GM04504 (cell line): ENCODE measurements around the gene FBXL17.

Experiments
- DNase-seq: peaks from one replicate; pipeline ENCODE4 v3.0.0-alpha.2; 2012; ENCODE audit warnings: low read depth

Gene FBXL17

DNA sequence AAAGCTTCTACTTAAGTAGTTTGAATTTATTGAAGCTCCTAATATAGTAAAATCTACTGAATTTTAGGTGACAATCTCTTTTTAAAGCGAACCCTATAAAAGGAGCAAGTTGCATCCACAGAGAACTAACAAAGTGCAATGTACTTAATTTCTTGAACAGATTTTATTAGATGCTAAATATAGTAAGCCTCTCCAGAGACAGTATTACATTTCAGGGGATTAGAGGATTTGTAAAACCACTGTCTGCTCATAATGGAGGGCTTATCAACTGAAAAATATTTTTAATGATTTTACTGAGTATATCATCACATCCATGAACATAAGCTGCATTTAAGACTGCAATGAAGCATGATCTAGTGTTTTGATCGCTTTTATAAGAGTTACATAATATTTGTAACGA is 481.2 kb downstream of the FBXL17 start:
- DNase-seq: no peak

DNA sequence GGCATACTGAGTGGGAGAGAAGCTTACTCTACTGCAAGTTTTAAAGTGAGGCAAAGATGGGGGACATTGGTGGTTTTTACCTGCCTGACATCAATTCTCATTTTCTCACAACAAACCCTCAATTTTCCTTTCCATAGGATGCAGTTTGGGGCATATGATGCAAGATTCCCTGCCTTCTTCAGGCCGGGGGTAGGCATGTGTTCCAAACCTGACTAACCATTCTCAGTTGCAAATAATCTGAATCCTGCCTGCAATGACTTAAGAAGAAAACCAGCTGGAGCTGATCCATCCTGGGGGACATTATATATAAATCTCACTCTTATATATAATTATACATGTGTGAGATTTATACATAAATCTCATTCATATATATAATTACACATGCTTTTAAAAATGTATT is 487.5 kb downstream of the FBXL17 start:
- DNase-seq: no peak

DNA sequence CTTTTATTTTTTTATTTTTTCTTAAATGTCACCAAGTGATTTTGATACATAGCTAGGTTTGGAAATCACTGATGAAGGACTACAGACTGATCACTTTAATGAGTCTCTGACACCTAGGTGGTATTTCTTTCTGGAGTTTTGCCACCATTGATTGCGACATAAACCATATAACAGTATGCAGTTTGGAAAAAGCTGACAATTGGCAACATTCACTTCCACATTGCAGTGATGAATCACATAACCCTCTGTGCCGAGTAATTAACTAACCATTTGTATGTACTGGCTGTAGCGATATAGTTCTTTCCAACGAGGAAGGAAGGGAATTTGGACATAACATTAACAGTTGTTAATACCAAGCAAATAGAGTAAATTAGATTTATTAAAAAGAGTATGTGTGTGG is 488.3 kb downstream of the FBXL17 start:
- DNase-seq: peak; percentile 58

DNA sequence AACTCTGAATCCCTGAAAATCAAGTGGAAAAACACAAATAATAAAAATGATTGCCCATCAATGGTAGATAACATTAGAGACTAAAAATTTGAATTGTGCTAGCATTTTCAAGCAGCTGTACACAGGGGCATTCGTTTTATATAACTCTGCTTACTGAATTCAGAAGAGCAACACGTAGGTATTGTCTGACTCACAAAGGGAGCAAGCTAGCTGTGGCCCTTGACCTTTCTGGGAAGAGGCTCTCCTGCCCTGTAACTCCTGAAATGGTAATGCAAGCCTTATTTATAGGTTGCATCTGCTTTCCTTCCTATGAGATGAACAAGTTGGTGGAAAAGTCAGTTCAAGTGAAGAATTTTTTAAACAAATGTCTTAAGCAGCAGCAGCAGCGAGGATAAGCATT is 492.5 kb downstream of the FBXL17 start:
- no peak for DNase-seq

- no peak for DNase-seq
Observed at GRCh38 chr5:107888541-107888940, 493.4 kb downstream of the FBXL17 start.

DNA sequence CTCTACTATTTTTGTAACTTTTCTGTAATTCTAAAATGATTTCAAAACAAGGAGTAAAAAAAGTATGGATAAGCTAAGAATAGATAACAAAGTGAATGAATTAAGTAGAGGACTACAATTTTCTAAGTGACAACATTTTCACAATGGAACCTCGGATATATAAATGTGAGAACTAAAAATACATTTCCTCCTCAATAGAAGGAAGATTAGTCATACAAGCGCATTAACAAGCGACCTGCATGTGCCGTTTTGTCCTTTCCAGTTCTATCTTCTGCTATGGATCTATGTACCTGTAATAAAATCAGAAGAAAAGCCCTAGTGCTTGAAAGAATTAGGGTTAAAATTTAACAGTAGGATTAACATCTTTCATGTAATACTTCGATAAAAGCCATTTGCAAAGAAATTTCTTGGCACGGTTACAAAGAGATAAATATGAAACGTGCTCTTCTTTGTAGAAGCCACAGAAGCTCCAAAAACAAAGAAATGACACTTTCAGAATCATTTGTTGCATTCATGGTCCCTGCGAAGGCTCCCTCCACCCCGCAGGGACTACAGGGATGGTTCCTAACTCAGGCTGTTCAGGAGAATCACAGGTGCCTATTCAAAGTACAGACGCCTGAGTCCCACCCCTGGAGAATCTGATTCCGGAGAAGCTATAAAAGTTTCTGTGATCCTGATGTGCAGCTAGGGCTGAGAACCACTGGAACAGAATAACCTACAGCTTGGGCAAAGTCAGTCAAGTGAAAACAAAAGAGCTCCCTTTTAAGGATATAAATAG is 494.5 kb downstream of the FBXL17 start:
- no peak for DNase-seq

DNA sequence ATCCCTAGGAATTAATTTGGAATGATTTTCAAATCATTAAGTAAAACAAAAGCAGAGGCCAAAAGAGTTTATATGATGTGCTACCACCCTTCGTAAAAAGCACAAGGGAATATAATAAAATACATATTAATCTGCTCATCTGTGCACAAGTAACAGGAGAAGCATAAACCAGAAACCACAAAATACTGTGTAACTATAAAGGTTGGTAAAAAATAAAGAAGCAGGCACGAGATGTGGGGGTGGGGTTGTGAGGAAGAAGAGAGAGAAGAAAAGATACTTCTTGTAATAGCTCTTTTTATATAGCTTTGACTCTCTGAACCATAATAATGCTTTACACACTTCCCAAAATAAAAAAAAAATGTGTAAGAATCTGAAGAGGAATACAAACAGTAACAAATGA is 496.3 kb downstream of the FBXL17 start:
- DNase-seq: no peak

GRCh38 chr5:107884871-107885270 is 497.0 kb downstream of the FBXL17 start:
- no peak for DNase-seq

GRCh38 chr5:107878661-107879060 is 503.2 kb downstream of the FBXL17 start:
- DNase-seq: no peak

DNA sequence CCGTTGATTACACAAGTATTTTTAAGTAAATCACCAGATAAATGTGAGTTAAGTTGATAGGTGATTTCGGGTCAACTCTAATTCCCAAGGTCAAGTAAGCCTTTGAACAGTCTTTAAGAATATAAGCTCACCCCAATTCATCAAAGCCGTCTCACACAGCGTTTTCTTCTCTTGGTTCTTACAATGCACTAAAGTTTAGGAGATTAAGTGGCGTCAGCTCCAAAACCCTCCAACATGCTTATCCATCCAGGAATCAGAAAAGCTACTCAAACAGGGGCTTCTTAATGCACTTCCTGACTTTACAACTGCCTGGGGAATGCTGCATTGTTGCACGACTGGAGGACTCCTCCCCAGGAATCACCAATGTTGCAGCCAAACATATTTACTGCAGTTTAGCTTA is 505.0 kb downstream of the FBXL17 start:
- DNase-seq: no peak

DNA sequence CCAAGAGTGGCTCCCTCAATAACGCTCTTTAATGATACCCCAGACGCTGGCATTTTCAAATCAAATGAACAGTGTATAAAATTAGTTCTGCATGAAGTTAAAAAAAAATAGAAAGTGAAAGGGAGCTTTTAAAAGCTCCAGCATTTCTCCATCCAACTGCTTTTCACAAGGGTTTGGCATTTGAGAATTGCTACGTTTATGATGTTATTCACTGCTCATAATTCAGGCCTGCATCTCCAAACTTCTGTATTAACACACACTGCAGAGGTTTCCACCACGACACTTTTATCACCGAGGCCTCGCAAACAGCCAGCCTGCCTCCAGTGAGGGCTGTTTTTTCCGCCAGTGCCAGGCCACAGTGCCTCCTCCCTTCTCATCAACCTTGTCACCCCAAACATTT is 505.6 kb downstream of the FBXL17 start:
- no peak for DNase-seq

DNA sequence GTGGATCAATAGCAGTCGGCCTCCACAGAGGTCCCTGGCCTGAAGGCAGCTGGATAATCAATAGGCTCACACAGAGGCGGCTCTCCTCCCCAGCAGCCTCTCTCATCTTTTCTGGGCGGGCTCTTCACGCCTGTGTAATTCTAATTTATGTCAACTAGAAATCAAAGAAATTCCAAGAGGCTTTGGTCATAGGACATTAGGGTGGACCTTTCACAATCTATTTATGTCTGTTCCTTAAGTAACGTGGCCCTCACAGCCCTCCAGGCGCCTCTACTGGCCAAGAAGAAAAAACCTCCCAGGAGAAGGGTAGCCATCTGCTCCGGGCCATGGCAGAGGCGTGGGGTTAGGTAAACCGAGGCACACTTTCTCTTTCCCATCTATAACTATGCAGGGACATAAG is 506.1 kb downstream of the FBXL17 start:
- no peak for DNase-seq

- no peak for DNase-seq
Observed at GRCh38 chr5:107874795-107875194, 507.1 kb downstream of the FBXL17 start.

- DNase-seq: no peak
Observed at GRCh38 chr5:107873877-107874276, 508.0 kb downstream of the FBXL17 start.

GRCh38 chr5:107871023-107871422 is 510.9 kb downstream of the FBXL17 start:
- DNase-seq: no peak

DNA sequence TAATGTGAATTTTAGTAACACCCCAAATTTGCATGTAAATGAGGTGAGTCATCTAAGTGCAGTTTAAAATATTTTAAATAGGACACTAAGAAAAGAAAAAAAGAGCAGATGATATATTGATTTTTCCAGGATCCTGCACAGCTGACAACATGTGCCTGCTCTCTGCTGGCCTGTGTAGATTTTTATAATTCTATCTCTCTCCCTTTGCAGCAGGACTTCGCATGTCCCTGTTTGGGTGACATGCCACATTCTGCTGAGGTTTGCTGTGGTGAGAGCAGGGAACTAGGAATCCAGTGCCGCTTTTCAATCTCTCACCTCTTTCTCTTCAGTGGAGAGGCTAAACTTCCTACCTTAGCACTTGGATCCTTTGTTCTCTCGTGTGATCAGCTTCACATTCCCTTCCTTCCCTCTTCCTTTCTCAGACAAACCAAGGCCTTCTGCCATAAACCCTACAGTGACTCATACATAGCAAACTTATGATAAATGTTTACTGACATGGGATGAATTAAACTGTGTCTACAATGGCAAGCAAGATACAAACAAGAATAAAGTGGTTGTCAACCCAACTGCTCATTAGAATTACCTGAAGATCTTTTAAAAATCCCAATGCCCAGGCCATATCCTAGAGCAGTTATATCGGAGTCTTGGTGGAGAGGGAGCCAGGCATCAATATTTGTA is 512.3 kb downstream of the FBXL17 start:
- peak; percentile 71 for DNase-seq

GRCh38 chr5:107868650-107869409 is 513.1 kb downstream of the FBXL17 start:
- DNase-seq: no peak

GRCh38 chr5:107867266-107867665 is 514.6 kb downstream of the FBXL17 start:
- DNase-seq: no peak

DNA sequence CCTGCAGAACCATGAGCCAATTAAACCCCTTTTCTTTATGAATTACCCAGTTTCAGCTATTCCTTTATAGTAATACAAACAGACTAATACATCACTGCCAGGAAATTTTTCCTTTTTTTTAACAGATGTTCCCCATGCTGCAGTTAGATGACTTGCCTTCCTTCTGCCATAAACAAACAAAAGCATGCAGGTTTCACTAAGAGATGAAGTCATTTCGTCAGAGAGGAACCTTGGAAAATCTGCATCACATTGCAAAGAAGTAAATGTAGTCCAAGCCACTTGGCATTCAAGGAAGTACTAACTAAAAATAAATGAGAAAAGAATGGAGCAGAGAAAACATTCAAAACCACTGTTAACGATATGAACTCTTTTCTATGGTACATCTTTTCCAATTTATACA is 517.1 kb downstream of the FBXL17 start:
- DNase-seq: peak; percentile 58

- no peak for DNase-seq
Observed at GRCh38 chr5:107863125-107863524, 518.8 kb downstream of the FBXL17 start.

GRCh38 chr5:107861565-107861964 is 520.3 kb downstream of the FBXL17 start:
- no peak for DNase-seq

DNA sequence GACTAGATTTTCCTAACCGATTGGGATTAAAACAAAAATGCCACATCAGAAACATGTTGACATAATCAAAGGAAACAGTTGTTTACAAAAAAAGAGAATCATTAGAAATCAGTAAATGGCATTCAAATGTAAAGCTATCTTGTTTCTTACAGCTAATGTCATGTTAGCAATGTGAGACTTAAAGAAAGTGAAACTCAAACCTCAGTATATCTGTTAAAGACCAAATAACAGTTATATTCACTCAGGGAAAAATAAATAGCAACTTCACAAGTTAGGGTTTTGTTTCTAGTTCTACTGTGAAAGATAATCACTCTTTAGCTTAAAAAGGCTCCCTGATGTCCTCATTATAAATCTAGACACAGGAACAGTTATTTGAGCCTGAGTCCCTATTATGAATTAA is 521.9 kb downstream of the FBXL17 start:
- DNase-seq: no peak

GRCh38 chr5:107858788-107859187 is 523.1 kb downstream of the FBXL17 start:
- no peak for DNase-seq
